CD4-positive, alpha-beta T cell treated with Interleukin-15 for 4 hours (primary cell): Measurements from ENCODE around the gene HOXC9.

ENCODE experiments used
- DNase-seq: peaks from one replicate; pipeline ENCODE4 v3.0.0-alpha.2; 2020; ENCODE audit warnings: low spot score

Gene HOXC9

DNA sequence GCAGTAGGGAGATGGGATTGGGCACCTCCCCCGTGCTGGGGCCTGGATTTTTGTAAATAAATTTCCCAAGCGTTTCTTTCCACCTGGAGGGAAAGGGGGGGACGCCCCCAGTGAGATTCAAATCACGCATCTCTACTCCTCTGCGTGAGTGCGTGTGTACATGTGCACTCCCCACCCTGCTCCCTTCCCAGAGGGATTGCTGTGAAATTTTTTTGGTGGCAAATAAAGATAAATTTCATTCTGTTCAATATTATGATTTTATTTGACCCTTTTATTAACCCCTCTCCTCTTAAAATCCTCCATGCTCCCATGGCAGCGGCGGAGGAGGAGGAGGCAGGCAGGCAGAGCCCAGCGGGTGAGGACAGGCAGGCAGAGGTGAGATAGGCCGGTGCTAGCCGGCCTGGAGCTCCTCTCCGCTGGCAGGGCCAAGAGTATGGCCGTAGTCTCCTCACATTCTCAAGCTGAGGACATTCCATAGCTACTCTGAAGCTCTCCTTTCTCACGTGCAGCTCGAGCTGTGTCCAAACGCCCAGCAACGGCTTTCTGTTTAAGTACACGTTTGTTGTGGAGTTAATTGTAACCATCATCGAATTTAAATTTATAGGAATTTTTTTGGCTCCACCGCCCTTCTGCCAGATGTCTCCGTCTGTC, 23.7 kb upstream of the HOXC9 start:
- DNase-seq = no peak

DNA sequence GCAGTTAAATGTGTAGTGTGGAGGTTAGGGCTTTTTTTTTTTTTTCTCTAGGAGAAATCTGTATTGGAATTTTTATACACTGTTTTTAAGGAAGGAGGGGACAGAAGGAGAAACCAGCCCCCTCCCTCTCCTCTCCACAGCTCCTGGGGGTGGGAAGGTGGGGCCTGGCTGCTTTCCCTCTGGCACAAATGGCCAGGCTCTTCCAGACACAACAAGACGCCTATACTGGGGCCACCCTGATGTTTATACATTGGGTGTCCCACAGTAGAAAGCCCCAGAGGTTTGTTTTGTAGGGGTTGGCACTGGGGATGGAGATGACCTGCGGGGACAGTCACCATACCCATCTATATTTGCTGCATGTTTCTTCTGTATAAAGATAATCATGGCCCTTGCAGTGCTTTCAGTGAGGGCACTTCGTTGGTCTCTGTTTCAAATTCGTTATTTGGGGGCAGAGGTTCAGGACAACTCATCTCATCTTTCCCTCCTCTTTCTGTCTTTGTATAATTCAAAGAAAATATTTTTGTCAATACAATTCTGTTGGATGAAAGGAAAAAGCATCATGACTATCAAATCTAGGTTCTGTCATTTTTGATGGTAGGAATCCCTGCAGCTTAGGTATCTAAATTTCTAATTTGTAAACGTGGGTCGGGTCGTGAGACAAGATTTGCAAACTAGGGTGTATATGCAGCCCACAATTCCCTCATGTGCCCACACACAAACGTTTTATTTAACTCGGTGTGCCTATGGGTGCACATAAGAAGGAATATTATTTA, 23.0 kb upstream of the HOXC9 start:
- no peak for DNase-seq

DNA sequence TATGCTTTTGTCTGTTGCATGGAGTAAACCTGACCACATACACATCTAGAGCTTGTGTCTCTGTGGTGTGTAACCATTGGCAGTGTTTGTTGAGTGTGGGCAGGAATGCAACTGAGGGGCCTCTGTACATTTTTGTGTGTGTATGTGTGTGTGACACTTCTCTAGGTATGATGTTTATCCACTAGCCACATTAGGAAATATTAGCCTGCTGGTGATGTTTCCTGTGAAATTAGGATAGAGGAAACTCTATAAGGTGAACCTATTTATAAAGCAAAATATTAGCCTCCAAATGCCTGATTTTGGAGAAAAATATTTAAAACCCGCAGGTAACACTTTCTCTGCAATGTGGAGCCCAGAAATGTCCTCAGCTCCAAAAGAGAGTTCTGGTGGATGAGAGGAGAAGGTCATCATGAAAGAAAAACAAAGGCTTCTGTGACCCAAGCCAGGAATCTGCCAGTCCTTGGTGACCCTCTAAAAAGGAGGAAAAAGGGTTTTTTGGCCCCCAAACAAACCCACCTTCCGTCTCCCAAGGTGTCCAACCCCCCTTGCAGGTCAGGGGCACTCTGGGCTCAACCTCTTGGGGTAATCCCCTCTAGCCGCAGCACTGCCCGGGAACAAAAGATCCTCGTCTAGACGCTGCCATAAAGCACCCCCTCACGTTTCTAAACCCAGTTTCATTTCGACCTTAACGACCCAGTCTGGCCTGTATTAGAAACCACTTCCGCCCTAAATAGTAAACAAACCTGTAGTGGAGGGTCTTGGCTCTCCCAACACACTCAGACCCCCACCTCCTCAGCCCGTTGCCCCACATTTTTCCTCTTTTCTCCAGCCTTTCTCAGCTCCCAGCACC, 22.1 kb upstream of the HOXC9 start:
- DNase-seq = no peak

DNA sequence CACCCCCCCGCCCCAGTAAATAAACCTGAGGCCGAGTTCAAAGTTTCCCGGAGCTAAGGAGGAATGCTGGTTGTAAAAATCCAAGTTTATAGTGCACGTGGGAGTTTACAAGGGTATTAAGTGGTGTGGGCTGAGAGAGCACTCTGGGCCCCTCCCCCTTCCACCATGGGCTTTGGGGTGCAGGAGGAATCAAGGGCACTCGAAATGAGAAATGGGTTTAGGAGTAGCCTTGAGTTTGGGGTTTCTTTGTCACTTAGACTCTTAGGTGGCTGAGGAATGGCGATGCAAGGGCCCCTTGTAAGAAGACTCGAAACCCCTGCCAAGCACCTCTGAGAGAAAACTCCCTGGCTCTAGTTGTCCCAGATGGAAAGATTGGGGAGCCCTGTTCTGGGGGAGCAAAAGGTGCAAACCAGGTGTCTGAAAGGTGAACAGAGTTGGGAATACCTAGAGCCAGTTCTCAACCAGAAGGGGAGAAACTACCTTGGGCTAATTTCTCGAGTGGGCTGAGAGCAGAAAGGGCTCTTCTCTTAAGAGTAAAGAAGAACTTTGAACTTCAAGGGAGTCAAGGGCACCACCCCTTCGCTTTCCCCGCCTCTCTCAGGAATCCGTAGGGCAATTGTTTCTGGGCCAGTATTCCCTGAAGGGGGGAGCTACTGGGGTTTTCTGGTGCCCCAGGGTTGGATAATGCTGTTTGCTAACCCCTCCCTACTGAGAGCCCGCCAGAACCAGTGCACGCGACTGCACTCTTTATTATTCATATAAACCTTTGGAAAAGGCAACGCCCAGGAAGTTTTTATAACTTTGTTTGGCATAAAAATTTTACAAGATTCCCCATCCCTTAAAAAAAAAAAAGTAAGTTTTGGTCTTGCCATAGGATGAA, 21.2 kb upstream of the HOXC9 start:
- no peak for DNase-seq

DNA sequence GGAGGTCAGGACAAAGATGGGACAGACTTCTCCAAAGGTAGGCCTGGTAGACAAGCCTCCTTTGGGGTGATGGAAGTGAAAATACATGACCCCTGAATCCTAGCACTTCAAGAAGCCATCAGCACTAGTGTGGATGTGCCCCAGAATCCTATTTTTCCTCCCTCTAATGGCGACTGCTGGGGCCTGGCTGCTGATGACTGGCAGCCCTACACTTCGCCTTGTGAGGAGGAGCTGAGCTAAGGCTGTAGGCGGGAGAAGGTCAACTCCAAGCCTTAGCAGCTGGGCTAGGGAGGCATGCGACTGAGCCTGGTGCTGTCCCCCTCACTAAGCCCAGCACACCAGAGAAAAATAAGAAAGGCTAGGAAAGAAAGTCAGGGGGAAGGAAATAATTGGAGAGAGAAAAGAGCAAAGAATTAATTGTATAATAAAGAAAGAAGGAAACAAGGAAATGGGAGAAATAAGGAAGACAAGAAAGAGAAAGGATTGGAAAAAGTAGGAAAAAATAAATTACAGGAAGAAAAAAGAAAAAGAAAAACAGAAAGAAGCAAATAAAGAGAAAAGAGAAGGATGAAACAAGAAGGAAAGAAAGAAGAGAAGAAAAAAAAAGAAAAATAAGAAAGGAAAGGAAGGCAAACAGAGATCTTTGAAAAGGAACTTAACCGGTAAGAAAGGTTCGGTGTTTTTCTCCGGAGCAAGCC, 19.7 kb upstream of the HOXC9 start:
- DNase-seq = no peak

DNA sequence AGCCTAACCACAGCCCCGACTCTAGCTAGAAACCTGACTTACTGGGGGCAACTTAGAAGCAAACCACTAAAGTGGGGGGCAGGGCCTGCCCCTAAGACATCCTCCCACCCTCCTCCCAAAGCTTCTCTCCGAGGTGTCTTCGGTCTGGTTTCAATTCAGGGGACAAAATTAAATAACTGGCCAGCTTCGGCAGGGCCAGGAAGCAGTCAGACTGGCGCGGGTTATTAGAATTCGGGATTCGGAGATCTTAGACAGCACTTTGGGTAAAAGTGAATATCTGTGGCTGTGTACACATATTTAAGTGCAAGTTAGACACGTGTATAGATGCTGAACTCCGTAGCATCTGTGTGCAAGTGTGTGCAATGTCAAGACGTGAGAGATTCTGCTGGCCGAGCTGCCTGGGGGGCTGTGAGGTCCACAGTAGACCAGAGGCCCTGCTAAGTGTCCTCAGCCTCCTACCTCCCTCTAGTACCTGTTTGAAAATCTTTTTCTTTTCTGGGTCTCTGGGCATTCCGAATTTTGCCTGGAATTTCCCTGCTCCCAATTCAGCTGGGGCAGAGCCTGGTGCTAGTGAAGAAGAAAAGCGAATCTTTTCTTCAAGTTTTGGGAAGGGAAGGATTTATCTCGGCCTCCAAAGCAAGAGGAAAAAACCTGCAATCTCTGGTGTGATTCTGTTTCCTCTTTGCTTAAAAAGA, 19.0 kb upstream of the HOXC9 start:
- DNase-seq = no peak

DNA sequence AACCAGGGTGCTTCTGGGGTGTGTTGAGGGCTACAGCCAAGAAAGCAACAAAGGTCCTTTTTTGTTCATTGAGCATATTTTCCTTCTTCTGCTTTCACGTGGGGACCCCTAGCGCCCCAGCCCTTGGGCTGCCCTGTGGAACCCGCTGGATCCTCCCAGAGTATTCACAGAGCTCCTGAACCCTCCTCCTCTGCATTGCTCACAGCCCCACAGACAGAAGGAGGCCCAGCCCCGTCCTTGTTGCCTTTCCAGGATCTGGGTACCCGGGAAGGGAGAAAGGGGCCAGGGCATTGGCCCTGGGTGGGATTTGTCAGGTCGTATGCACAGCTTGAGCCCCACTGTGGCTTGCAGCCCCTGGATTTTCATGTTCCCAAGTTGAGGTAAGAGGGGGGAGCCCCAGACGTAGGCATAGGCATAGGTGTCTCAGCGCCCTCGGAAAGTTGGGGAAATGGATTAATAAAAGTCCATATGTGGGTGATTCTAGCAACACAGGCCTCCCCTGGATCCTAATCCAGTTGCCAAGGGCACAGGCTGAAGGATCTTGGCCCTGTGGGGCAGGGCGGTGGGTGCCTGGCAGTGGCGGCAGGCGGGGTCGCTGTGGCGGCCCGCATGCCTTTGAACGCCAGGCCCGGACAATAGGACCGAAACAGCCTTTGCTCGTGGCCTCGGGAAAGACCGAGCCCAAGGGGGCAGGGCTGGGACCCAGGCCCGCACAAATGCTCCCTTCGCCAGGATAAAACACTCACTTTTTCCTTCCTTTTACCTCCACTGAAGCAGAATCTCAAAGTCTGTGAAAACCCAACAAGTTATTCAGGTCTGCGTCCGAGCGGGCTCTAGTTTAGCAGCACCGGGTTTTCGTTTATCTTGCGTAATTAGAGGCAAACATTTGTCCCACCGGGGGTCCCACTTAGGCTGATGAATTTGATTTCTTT, 18.1 kb upstream of the HOXC9 start:
- DNase-seq = no peak

DNA sequence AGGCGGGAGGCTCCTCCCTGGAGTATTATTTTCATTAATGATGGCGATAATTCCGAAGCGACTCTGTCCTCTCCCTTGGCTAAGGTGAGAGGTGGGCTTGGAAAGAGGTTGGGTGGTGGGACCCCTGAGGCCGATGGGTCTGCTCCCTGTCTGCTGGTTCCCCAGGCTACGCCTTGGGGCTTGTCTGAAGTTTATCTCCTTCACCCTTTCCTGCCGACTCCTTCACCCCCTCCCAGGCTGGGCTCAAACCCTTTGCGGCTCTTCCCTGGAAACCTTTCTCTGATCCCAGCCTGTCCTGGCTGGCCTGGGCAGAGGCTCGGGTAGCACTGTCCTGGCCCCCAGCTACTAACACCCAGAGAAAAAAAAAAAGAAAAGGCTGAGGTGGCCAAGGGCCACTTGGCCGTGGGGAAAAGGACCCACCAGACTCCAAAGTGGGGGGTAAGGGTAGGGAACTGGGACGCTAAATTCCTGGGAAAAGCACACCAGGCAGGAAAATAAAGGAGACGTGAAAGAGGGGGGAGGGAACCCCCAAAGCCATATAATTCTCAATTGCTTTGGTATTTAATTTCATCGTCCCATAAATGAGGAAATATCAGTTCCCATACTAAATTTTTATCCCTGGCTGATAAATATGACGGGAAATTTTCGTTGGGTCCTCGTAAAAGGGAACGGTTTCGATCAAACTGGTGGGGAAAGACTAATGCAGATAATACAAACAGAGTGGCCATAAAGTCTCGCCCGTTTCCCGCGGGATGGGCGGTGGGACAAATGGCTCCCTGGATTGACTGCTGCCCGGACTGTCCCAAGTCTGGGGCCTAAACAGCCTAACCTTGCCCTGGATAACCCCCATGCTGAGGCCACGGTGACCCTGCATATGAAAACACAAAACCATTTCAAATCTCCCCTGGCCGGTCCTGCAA, 17.1 kb upstream of the HOXC9 start:
- no peak for DNase-seq

DNA sequence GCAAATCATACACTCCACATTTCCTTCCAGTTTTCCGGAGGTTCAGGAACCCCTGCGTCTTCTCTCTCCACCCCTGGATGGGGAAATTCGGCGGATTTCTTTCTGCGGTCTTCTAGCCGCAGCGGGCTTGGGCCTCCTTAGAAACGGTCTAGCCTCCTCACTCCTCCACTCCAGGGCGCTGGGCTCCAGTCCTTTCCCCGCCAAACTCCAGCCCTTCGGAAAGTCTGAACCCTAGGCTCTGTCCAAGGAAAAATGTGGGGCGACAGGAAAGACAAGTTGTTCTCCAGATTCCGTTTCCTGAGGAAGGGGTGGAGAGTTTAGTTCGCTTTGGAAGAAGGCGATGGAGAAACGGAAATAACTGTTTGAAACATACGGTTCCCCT, 16.4 kb upstream of the HOXC9 start:
- DNase-seq = no peak

DNA sequence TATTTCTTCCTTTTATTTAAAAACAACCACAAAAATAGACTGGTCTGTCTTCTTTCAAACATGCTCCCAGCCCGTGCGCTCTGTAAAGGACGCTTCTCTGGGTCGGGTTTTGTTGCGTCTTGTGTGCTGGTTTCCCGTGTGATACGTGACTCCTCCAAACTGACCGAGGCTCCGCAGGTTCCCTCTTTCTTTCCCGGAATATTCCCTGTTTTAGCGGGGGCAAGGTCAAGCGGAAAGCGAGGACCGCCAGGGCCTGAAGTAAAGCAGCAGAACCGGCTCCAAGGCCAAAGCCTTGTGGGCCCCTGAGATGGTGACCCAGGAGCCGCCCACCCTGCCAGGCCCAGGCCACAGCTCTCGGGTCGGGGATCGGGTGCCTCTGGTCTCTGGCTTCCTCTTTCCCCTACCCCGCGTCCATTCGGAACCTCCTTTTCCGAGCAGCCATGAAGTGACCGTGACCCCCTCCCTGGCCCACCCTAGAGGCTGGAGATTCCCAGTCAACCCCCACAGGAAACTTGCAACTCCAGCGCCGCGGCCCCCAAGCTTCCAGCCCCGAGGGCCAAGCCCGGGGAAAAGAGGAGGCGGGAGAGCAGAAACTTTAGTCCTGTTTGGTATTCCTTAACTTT, 15.9 kb upstream of the HOXC9 start:
- no peak for DNase-seq

DNA sequence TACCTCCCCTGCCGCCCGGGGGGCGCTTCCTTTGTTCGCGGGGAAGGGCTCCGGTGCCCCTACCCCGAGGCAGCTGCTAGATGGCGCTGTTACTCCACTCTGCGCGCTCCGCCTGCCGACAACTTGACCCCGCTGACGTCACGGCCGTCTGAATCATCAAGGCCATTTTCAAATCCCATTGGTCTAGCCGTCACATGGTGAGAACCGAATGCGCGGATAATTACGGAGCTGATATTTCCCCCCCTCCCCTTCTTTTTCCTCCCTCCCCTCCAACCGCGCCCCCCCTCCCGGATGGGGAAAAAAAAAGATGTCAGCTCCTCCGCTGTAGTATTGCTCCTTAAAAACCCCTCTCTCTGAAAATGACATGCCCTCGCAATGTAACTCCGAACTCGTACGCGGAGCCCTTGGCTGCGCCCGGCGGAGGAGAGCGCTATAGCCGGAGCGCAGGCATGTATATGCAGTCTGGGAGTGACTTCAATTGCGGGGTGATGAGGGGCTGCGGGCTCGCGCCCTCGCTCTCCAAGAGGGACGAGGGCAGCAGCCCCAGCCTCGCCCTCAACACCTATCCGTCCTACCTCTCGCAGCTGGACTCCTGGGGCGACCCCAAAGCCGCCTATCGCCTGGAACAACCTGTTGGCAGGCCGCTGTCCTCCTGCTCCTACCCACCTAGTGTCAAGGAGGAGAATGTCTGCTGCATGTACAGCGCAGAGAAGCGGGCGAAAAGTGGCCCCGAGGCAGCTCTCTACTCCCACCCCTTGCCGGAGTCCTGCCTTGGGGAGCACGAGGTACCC, 14.9 kb upstream of the HOXC9 start, which contains the start of gene HOXC10:
Gene HOXC10 (plus strand): TSS at position 246 of the 791 bp plus-strand sequence. CDS start 114 bp downstream, at position 360.
- DNase-seq = peak; percentile 69

DNA sequence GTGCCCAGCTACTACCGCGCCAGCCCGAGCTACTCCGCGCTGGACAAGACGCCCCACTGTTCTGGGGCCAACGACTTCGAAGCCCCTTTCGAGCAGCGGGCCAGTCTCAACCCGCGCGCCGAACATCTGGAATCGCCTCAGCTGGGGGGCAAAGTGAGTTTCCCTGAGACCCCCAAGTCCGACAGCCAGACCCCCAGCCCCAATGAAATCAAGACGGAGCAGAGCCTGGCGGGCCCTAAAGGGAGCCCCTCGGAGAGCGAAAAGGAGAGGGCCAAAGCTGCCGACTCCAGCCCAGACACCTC, 14.3 kb upstream of the HOXC9 start:
- no peak for DNase-seq

DNA sequence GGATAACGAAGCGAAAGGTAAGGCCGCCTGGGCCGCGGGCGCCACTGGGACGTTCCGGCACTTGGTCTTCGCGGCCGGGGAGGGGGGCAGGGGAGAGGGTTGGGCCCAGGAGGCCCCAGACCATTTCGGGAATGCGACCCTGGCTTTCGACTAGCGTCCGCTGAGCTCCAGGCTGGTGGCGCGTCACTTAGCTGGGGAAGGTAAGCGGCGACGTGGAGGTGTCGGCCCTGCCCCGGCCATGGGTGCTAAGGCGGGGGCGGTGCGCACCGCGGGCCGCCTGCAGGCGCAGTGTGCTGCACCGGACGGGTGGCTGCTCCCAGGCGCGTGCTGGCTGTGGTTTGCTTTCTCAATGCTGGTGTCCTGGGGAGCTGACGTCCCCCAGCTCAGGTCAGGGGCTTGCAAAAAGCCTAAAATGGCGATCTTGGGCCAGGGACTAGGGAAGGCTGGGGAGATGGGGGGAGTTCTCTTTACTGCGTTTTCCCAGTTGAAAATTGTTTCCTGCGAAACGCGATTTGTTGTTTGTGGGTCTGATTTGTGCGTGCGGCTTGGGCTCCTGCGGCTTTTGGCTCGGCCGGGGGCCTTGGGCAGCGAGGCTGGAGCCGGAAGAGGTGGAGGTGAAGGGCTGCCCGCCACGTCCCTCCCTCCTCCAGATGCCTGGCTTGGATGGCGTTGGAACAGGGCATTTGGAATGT, 13.8 kb upstream of the HOXC9 start:
- no peak for DNase-seq

DNA sequence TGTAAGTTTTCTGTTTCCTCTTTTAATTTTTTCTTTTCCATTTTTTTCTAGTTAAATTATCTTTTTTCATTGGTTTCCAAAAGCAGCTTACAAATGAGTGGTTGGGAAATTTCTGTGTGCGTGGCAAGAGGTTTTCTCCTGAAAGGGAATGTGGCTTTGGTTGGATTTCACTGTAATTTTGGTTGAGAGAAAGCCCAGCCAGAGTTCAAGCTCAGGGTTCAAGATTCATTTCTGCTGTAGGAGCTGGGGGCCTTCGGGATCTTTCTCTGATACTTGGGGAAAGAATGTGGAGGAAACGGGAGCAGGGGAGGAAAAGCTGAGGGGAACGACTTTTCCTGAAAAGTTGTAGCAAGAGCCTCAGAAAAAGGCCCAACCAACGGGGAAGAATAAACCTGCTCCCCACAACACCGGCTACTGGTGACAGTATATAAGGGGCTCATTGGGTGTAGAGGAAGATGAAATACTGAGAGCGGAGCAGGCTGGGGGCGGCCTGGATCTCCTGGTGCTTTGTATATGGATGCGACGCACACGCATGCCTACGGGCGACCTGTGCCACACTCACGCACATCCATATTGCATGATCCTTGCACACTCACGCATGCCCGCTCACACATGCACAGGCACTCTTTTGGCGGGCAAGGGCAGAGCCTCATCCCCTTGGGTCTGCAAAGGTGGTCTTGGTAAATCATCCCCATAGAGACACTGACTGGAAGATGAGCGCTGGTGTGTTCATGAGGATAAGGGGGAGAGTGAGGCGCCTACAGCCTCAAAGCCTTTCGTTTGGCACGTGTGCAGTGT, 13.1 kb upstream of the HOXC9 start:
- DNase-seq = no peak

DNA sequence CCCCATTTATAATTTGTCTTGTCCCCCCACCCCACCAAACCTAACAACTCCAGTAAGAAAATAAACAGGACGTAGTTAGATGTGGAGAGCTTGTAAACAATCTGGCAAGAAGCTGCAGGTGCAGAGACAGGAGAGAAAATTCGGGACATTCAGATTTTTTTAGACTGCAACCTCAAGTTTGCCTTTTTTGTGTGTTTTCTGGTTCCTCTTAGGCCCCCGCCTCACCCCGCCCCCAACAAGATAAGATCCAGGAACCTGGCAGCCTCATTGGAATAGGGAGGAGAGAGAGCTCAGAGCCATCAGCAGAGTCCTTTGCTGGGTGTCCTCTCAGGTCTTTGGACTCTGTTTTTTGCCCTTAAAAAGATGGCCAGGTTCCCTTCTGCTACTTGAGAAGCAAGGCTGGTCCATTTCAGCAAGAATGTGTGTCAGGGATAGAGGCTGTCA, 12.2 kb upstream of the HOXC9 start:
- no peak for DNase-seq
